ENCODE measurements around the gene ABCB1.

GRCh38 chr7:87482115-87482514, 118.6 kb downstream of the ABCB1 start:
- TF ChIP-seq CTCF (IDR thresholded peaks at IDR 0.05 in 2 of 3, conservative IDR thresholded peaks at IDR 0.05 in 1 of 3; ENCODE audit: control insufficient read depth in 2 of 3, extremely low read depth in 1 of 3, insufficient read depth in 1 of 3, low read depth in 3 of 3, low read length in 3 of 3) (no peak), RELB (IDR thresholded peaks at IDR 0.05; ENCODE audit: low read depth) (no peak), ZNF24 (IDR thresholded peaks at IDR 0.05) (no peak), EZH2 (IDR thresholded peaks at IDR 0.05; ENCODE audit: borderline replicate concordance, control insufficient read depth, low read depth, low read length) (no peak), GABPA (IDR thresholded peaks at IDR 0.05; ENCODE audit: low read depth) (no peak), CUX1 (IDR thresholded peaks at IDR 0.05; ENCODE audit: insufficient replicate concordance, low read depth, low read length) (no peak), MLLT1 (IDR thresholded peaks at IDR 0.05) (no peak), ZBTB11 (CRISPR knock-in tag; IDR thresholded peaks at IDR 0.05) (no peak), HDAC6 (IDR thresholded peaks at IDR 0.05; ENCODE audit: unreplicated experiment) (no peak), PBX3 (IDR thresholded peaks at IDR 0.05; ENCODE audit: insufficient replicate concordance, low read depth, low read length) (no peak)

All from GM12878 (cell line).